H9 (cell line): ENCODE measurements around the gene ZNF648. TPM values are rescaled to one million over a fixed set of nuclear protein-coding genes. Genes with fewer than 3 reads are reported as not detected.

ENCODE experiments used
- DNase-seq: peaks from one replicate; pipeline ENCODE4 v3.0.0-alpha.2; 2017
- H2AFZ ChIP-seq: one replicate; pipeline ENCODE4 v1.6.1; 2013; ENCODE audit warnings: mild to moderate bottlenecking, low read length, control low read depth, moderate library complexity
- H2AK5ac ChIP-seq: 2 replicates; pipeline ENCODE4 v1.6.1; 2013; ENCODE audit warnings: low read length, control low read depth, mixed read lengths; ENCODE audit not compliant: insufficient read length
- H2BK120ac ChIP-seq: one replicate; pipeline ENCODE4 v1.6.1; 2013; ENCODE audit warnings: low read depth, mild to moderate bottlenecking, low read length, control low read depth, inconsistent platforms; ENCODE audit not compliant: poor library complexity, severe bottlenecking
- H2BK12ac ChIP-seq: 2 replicates; pipeline ENCODE4 v1.6.1; 2013; ENCODE audit warnings: low read length, control low read depth, mixed read lengths, low read depth; ENCODE audit not compliant: insufficient read length
- H2BK15ac ChIP-seq: 2 replicates; pipeline ENCODE4 v1.6.1; 2013; ENCODE audit warnings: low read depth, low read length, control low read depth
- H2BK20ac ChIP-seq: one replicate; pipeline ENCODE4 v1.6.1; 2013; ENCODE audit warnings: low read depth, mild to moderate bottlenecking, low read length, control low read depth, inconsistent platforms; ENCODE audit not compliant: poor library complexity, severe bottlenecking
- H2BK5ac ChIP-seq: 2 replicates; pipeline ENCODE4 v1.6.1; 2013; ENCODE audit warnings: low read length, control low read depth, mixed read lengths; ENCODE audit not compliant: insufficient read length
- H3K14ac ChIP-seq: 2 replicates; pipeline ENCODE4 v1.6.1; 2013; ENCODE audit warnings: low read length, control low read depth; ENCODE audit not compliant: insufficient read depth
- H3K18ac ChIP-seq: 2 replicates; pipeline ENCODE4 v1.6.1; 2013; ENCODE audit warnings: low read depth, mild to moderate bottlenecking, mixed read lengths, low read length, control low read depth; ENCODE audit not compliant: insufficient read length
- H3K23ac ChIP-seq: 2 replicates; pipeline ENCODE4 v1.6.1; 2013; ENCODE audit warnings: low read length, control low read depth, mixed read lengths, low read depth; ENCODE audit not compliant: insufficient read length
- H3K23me2 ChIP-seq: 2 replicates; pipeline ENCODE4 v1.6.1; 2013; ENCODE audit warnings: low read depth, mild to moderate bottlenecking, mixed read lengths, low read length, control low read depth; ENCODE audit not compliant: insufficient read length, poor library complexity, severe bottlenecking
- H3K27ac ChIP-seq: 2 replicates; pipeline ENCODE4 v1.5.1; 2013; ENCODE audit warnings: low read length, control low read depth, mixed read lengths, low read depth; ENCODE audit not compliant: insufficient read length
- H3K27me3 ChIP-seq: 2 replicates; pipeline ENCODE4 v1.6.1; 2013; ENCODE audit warnings: low read length, control low read depth, inconsistent platforms; ENCODE audit not compliant: insufficient read depth
- H3K4ac ChIP-seq: 2 replicates; pipeline ENCODE4 v1.6.1; 2013; ENCODE audit warnings: low read depth, mild to moderate bottlenecking, control low read depth, inconsistent platforms, low read length, moderate library complexity
- H3K4me1 ChIP-seq: 2 replicates; pipeline ENCODE4 v1.6.1; 2013; ENCODE audit warnings: low read length, control low read depth, inconsistent platforms; ENCODE audit not compliant: insufficient read depth
- H3K4me2 ChIP-seq: 2 replicates; pipeline ENCODE4 v1.6.1; 2013; ENCODE audit warnings: low read length, control low read depth, mixed read lengths; ENCODE audit not compliant: insufficient read length, insufficient read depth
- H3K56ac ChIP-seq: 2 replicates; pipeline ENCODE4 v1.6.1; 2013; ENCODE audit warnings: low read depth, mild to moderate bottlenecking, mixed read lengths, low read length, control low read depth; ENCODE audit not compliant: insufficient read length
- H3K79me1 ChIP-seq: 2 replicates; pipeline ENCODE4 v1.6.1; 2013; ENCODE audit warnings: low read depth, mild to moderate bottlenecking, moderate library complexity, low read length, control low read depth, inconsistent platforms; ENCODE audit not compliant: insufficient read depth, poor library complexity, severe bottlenecking
- H3K79me2 ChIP-seq: 2 replicates; pipeline ENCODE4 v1.6.1; 2013; ENCODE audit warnings: low read length, control low read depth, inconsistent platforms; ENCODE audit not compliant: insufficient read depth
- H3K9ac ChIP-seq: 2 replicates; pipeline ENCODE4 v1.6.1; 2013; ENCODE audit warnings: low read length, control low read depth, mixed read lengths; ENCODE audit not compliant: insufficient read length; ENCODE audit errors: extremely low read depth
- H3K9me3 ChIP-seq: one replicate; pipeline ENCODE4 v1.6.1; 2013; ENCODE audit warnings: low read depth, low read length, inconsistent platforms; ENCODE audit not compliant: control insufficient read depth
- H3T11ph ChIP-seq: one replicate; pipeline ENCODE4 v1.6.1; 2013; ENCODE audit warnings: mild to moderate bottlenecking, low read length, control low read depth, inconsistent platforms
- H4K20me1 ChIP-seq: one replicate; pipeline ENCODE4 v1.6.1; 2013; ENCODE audit not compliant: control insufficient read depth, insufficient read length, insufficient read depth
- H4K5ac ChIP-seq: 2 replicates; pipeline ENCODE4 v1.6.1; 2013; ENCODE audit warnings: low read depth, mild to moderate bottlenecking, mixed read lengths, low read length, control low read depth; ENCODE audit not compliant: insufficient read length
- H4K8ac ChIP-seq: replicated peaks from 2 replicates; pipeline ENCODE4 v1.6.1; 2013; ENCODE audit warnings: low read length, control low read depth, mixed read lengths, low read depth; ENCODE audit not compliant: insufficient read length
- H4K91ac ChIP-seq: 2 replicates; pipeline ENCODE4 v1.6.1; 2013; ENCODE audit warnings: low read depth, mild to moderate bottlenecking, moderate library complexity, mixed read lengths, low read length, control low read depth; ENCODE audit not compliant: insufficient read length
- H3K27ac Mint-ChIP-seq, 3 experiments: 2 replicates in 2 of 3; 3 replicates in 1 of 3; pipeline ENCODE4 v1.8.0; 2020 to 2021; ENCODE audit warnings: mixed read lengths in 3 of 3, mild to moderate bottlenecking in 1 of 3, moderate library complexity in 1 of 3
- H3K27me3 Mint-ChIP-seq: 2 replicates; pipeline ENCODE4 v1.8.0; 2021; ENCODE audit warnings: low read depth, mild to moderate bottlenecking, moderate library complexity, mixed read lengths
- H3K36me3 Mint-ChIP-seq, 3 experiments: 2 replicates in 2 of 3; 3 replicates in 1 of 3; pipeline ENCODE4 v1.8.0; 2020 to 2021; ENCODE audit warnings: low read depth in 3 of 3, mixed read lengths in 3 of 3; ENCODE audit not compliant: insufficient read depth in 1 of 3
- H3K4me1 Mint-ChIP-seq, 2 experiments: 2 replicates each; pipeline ENCODE4 v1.8.0; 2020; ENCODE audit warnings: mixed read lengths in 2 of 2
- H3K4me3 Mint-ChIP-seq, 2 experiments: 2 replicates in 1 of 2; 3 replicates in 1 of 2; pipeline ENCODE4 v1.8.0; 2020 to 2021; ENCODE audit warnings: mild to moderate bottlenecking in 2 of 2, mixed read lengths in 2 of 2, moderate library complexity in 1 of 2
- H3K9me3 Mint-ChIP-seq, 2 experiments: 2 replicates in 1 of 2; 3 replicates in 1 of 2; pipeline ENCODE4 v1.8.0; 2020; ENCODE audit warnings: mild to moderate bottlenecking in 2 of 2, mixed read lengths in 2 of 2, moderate library complexity in 1 of 2
- CTCF ChIP-seq: fragments of 200-600 bp; sonication (generic); conservative IDR thresholded peaks from 3 replicates; pipeline ENCODE4 v1.8.0; 2021; ENCODE audit warnings: antibody characterized with exemption, mild to moderate bottlenecking
- WGBS: extraction: QIAGEN DNeasy Blood & Tissue Kit; methylation state at CpG from one replicate; pipeline ENCODE4 v1.1.7; 2013; ENCODE audit warnings: missing lambda C conversion rate, low lambda C conversion rate, mixed read lengths; ENCODE audit not compliant: insufficient read length; ENCODE audit errors: extremely low coverage; 5-methylcytosine and 5-hydroxymethylcytosine counted together
- total RNA-seq: library from RNA; stranded (reverse); gene quantifications from 2 replicates; pipeline ENCODE4 v1.2.1, GENCODE V29; 2021

Gene ZNF648
- total RNA-seq, 1 experiment from 2014 or later, result 1.4 TPM

DNA sequence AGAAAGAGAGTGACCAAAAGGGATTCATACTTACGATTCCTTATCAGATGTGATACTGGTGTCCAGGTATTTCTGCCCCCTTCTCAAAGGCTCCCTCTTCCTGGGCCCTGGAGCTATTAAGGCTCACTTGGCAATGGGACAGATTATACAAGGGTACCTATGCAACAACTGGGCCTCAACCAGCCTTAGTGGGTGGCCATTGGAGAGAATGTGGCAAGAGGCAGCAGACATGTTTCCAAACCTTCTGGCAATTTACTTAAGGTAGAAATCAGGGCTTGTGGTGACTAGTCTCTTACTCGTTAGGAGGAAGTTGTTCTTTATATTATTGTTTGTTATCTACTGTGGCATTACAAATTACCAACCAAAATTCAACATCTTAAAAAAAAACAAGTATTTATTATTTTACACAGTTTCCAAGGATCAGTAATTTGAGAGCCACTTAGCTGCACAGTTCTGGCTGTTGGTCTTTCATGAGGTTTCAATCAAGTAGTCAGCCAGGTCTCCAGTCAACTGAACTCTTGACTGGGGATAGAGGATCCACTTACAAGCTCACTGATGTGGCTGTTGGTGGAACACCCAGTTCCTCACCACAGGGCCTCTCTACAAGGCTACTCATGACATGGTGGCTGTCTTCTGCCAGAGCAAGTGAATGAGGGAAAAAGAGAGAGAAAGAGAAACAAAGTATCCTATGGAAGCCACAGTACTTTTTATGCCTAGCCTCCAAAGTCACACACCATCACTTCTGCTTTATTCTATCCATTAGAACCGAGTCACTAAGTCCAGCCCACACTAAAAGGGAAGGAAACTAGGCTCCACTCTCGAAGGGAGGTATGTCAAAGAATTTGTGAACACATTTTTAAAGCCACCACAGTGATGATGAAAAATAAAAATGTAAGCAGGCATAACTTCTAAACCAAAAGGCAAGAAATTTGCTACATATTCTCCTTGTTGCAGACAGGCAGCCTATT, 10.7 kb downstream of the ZNF648 start:
- Histone ChIP-seq H2BK20ac (no peak overlapping the region), H2AK5ac (no peak overlapping the region), H2BK15ac (no peak overlapping the region), H3K4me1 (no peaks in the 10 kb centered on the region), H2BK5ac (no peak overlapping the region), H3K9me3 (no peaks in the 10 kb centered on the region), H3K18ac (no peak overlapping the region), H3K79me2 (no peaks in the 10 kb centered on the region), H3K4me2 (no peak overlapping the region), H3K23ac (no peak overlapping the region), H3T11ph (no peak overlapping the region), H3K27me3 (no peaks in the 10 kb centered on the region), H4K5ac (no peak overlapping the region), H3K9ac (no peak overlapping the region), H4K91ac (no peak overlapping the region), H3K79me1 (no peaks in the 10 kb centered on the region), H2BK12ac (no peak overlapping the region), H3K56ac (no peak overlapping the region), H3K23me2 (no peaks in the 10 kb centered on the region), H3K14ac (no peak overlapping the region), H3K4ac (no peak overlapping the region), H3K27ac (no peak overlapping the region), H4K20me1 (no peaks in the 10 kb centered on the region), H4K8ac (no peak overlapping the region), H2BK120ac (no peak overlapping the region), H2AFZ (no peak overlapping the region)
- no peak for TF ChIP-seq CTCF
- Mint-ChIP-seq H3K27ac (no peak overlapping the region), H3K27me3 (no peaks in the 10 kb centered on the region), H3K36me3 (peaks cover 6 to 11% (median 7%) of the 10 kb centered on the region in 3 experiments; a peak in 5 of 7 replicates), H3K4me1 (no peaks in the 10 kb centered on the region), H3K4me3 (no peak overlapping the region), H3K9me3 (peaks cover 9 to 11% of the 10 kb centered on the region in 2 experiments)
- no CpG with 5 or more reads among the region's 4 CpGs for WGBS
- no peak for DNase-seq
